Neural crest cell (in vitro differentiated cells): ENCODE measurements around the gene HDGFL2. TPM values are rescaled to one million over a fixed set of nuclear protein-coding genes. Genes with fewer than 3 reads are reported as not detected.
A peak's percentile ranks its signal among the peaks of the same experiment; 100 is the strongest.

Experiments
- DNase-seq: peaks from one replicate; pipeline ENCODE4 v3.0.0; 2021; ENCODE audit warnings: low read depth, mixed read lengths, low spot score
- H3K27ac Mint-ChIP-seq: one replicate; pipeline ENCODE4 v1.8.0; 2021; ENCODE audit warnings: mild to moderate bottlenecking, mixed read lengths; ENCODE audit not compliant: unreplicated experiment
- H3K27me3 Mint-ChIP-seq: 2 replicates; pipeline ENCODE4 v1.8.0; 2021; ENCODE audit warnings: low read depth, mild to moderate bottlenecking, mixed read lengths
- H3K36me3 Mint-ChIP-seq: 2 replicates; pipeline ENCODE4 v1.8.0; 2021; ENCODE audit warnings: low read depth, mild to moderate bottlenecking, mixed read lengths
- H3K4me1 Mint-ChIP-seq: 2 replicates; pipeline ENCODE4 v1.8.0; 2021; ENCODE audit warnings: mixed read lengths
- H3K4me3 Mint-ChIP-seq: one replicate; pipeline ENCODE4 v1.8.0; 2021; ENCODE audit warnings: mild to moderate bottlenecking, mixed read lengths
- H3K9me3 Mint-ChIP-seq: 2 replicates; pipeline ENCODE4 v1.8.0; 2021; ENCODE audit warnings: mixed read lengths
- microRNA-seq: library from miRNA; unstranded; fragments of <30 nt; microRNA quantifications from one replicate; pipeline ENCODE4, GENCODE V29; 2020
- total RNA-seq: library from RNA; stranded (reverse); gene quantifications from 2 replicates; pipeline ENCODE4 v1.2.1, GENCODE V29; 2021
- TF ChIP-seq, protein P1 (sequence below): fragments of 200-600 bp; sonication (generic); conservative IDR thresholded peaks from 2 replicates; pipeline ENCODE4 v1.5.0; 2021; ENCODE audit warnings: antibody characterized with exemption, mild to moderate bottlenecking

Gene HDGFL2
- total RNA-seq, 1 donor from 2014 or later = 110 TPM

DNA sequence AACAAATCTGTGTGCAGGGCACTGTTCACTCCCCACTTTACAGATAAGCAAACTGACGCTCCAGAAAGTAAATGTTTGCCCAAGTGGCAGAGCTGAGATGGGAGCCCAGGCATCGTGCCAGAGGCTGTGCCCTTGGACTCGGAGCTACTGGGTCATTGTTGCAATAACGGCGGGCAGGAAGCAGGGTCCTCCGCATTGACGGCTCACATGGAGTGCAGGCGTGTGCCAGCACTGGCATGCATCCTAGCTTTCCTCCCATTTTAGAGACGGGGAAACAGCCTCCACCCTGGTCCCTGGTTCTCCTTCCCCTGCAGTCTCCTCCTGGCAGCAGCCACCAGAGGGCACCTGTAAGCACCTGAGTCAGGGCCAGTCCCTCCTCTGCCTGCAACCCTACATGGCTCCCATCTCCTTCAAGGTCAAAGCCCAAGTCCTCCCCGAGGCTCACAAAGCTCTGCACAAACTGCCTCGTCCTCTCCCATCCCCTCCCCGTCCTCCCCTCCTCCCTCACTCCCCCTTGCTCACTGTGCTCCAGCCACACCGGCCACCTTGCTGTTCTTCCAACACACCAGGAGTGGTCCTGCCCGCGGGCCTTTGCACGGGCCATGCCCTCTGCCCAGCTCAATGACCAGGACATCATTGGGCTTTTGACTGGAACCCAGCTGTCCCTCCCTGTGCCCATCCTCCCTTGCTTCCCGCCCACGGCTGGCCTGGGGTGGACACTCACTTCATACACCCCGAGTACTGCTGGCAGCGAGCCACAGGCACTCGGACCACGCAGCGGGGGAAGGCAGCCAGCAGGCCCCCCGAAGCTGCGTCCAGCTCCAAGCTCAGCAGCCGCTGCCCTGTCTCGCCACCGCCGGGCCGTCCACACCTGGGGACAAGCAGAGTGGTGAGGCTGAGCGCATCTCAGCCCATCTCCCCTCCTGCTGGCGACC is 75.5 kb downstream of the HDGFL2 start:
- no peaks in the 10 kb centered on the region for H3K4me1 Mint-ChIP-seq
- H3K36me3 Mint-ChIP-seq = no peaks in the 10 kb centered on the region
- no peaks in the 10 kb centered on the region for H3K27me3 Mint-ChIP-seq
- no peaks in the 10 kb centered on the region for H3K9me3 Mint-ChIP-seq
- TF ChIP-seq, protein P1, sequence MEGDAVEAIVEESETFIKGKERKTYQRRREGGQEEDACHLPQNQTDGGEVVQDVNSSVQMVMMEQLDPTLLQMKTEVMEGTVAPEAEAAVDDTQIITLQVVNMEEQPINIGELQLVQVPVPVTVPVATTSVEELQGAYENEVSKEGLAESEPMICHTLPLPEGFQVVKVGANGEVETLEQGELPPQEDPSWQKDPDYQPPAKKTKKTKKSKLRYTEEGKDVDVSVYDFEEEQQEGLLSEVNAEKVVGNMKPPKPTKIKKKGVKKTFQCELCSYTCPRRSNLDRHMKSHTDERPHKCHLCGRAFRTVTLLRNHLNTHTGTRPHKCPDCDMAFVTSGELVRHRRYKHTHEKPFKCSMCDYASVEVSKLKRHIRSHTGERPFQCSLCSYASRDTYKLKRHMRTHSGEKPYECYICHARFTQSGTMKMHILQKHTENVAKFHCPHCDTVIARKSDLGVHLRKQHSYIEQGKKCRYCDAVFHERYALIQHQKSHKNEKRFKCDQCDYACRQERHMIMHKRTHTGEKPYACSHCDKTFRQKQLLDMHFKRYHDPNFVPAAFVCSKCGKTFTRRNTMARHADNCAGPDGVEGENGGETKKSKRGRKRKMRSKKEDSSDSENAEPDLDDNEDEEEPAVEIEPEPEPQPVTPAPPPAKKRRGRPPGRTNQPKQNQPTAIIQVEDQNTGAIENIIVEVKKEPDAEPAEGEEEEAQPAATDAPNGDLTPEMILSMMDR = peak; percentile 32
- no peak overlapping the region for H3K27ac Mint-ChIP-seq
- DNase-seq = no peak
- no peak overlapping the region for H3K4me3 Mint-ChIP-seq

- Mint-ChIP-seq H3K4me1 (no peaks in the 10 kb centered on the region), H3K27ac (no peak overlapping the region), H3K36me3 (peaks cover 5% of the 10 kb centered on the region), H3K27me3 (no peaks in the 10 kb centered on the region), H3K4me3 (no peak overlapping the region), H3K9me3 (peaks cover 5% of the 10 kb centered on the region)
- TF ChIP-seq, protein P1 = no peak
- no peak for DNase-seq
Observed at GRCh38 chr19:4548238-4548584, 76.1 kb downstream of the HDGFL2 start.

DNA sequence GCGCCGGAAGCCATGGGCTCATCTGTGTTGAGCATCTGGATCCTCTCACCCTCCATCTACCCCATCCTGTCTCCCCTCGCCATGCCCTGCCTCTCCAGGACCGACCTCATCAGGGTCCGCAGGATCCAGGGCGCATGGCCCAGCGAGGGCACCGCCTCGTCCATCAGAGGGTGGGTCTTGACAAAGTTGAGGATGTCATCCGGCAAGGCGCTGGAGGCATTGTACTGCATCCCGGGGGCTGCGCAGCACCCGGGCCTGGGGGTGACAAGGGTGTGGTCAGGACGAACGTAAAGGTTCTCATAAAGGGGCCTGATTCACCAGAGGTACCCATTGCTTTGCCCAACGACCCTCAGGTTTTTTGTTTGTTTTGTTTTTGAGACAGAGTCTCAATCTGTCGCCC is 77.9 kb downstream of the HDGFL2 start:
- Mint-ChIP-seq H3K36me3 (peaks cover 12% of the 10 kb centered on the region), H3K27me3 (no peaks in the 10 kb centered on the region), H3K4me3 (no peak overlapping the region), H3K4me1 (no peaks in the 10 kb centered on the region), H3K27ac (no peak overlapping the region), H3K9me3 (peaks cover 5% of the 10 kb centered on the region)
- TF ChIP-seq, protein P1 = no peak
- DNase-seq = no peak

DNA sequence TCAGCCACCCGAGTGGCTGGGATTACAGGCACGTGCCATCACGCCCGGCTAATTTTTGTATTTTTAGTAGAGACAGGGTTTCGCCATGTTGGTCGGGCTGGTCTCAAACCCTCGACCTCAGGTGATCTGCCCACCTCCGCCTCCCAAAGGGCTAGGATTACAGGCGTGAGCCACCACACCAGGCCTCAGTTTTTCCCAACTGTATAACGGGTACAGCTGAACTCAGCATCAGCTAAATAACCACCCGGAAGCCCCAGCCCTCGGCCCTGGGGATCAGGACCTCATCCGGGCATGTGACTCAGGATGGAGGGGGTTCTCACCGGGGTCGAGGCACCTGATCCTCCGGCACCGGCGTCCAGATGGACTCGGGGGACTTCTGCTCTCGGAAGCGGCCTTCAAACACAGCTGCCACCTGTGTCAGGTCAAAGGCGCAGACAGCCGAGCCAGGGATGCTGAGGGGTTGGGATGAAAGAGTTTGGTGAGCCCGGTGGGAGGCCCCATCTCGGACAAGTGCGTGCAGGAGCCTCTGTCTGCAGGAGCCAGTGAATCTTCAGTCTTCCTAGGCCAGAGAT is 78.5 kb downstream of the HDGFL2 start:
- TF ChIP-seq, protein P1 = no peak
- Mint-ChIP-seq H3K4me1 (no peaks in the 10 kb centered on the region), H3K27me3 (no peaks in the 10 kb centered on the region), H3K9me3 (peaks cover 5% of the 10 kb centered on the region), H3K36me3 (peaks cover 12% of the 10 kb centered on the region), H3K27ac (no peak overlapping the region), H3K4me3 (no peak overlapping the region)
- no peak for DNase-seq

Small RNAs within 50 kb of the gene (microRNA-seq; reads per million reads assigned to microRNA genes)
- gene MIR4746 = 45.6 reads per million, percentile 50 among the genes with 10 or more reads in this experiment

Other genes with a start within 250 kb of the HDGFL2 start
- not detected in 2 replicates for gene EBI3, start 242.8 kb upstream of the HDGFL2 start, total RNA-seq
- 22.9 and 24.9 TPM in 2 replicates for gene YJU2, start 225.2 kb upstream of the HDGFL2 start, total RNA-seq
- 2.7 and 4.5 TPM in 2 replicates for gene SHD, start 193.0 kb upstream of the HDGFL2 start, total RNA-seq
- not detected in 2 replicates for gene TMIGD2, start 169.9 kb upstream of the HDGFL2 start, total RNA-seq
- gene FSD1, start 167.7 kb upstream of the HDGFL2 start, total RNA-seq = 51.9 and 53.5 TPM in 2 replicates
- 4.1 and 5.0 TPM in 2 replicates for gene STAP2, start 133.5 kb upstream of the HDGFL2 start, total RNA-seq
- 45.3 and 45.6 TPM in 2 replicates for gene MPND, start 128.7 kb upstream of the HDGFL2 start, total RNA-seq
- gene SH3GL1, start 71.8 kb upstream of the HDGFL2 start, total RNA-seq = 85.9 and 95.3 TPM in 2 replicates
- gene CHAF1A, start 69.7 kb upstream of the HDGFL2 start, total RNA-seq = 117 and 120 TPM in 2 replicates
- gene UBXN6, start 14.5 kb upstream of the HDGFL2 start, total RNA-seq = 39.5 and 40.9 TPM in 2 replicates
- gene PLIN4, start 46.2 kb downstream of the HDGFL2 start, total RNA-seq = 0.30 and 0.47 TPM in 2 replicates
- 4.8 TPM in 2 replicates for gene PLIN5, start 62.9 kb downstream of the HDGFL2 start, total RNA-seq
- 0.09 TPM in 2 replicates for gene LRG1, start 67.7 kb downstream of the HDGFL2 start, total RNA-seq
- 21.7 and 25.3 TPM in 2 replicates for gene SEMA6B, start 87.4 kb downstream of the HDGFL2 start, total RNA-seq
- gene TNFAIP8L1, start 167.2 kb downstream of the HDGFL2 start, total RNA-seq = 7.0 and 8.0 TPM in 2 replicates
- gene MYDGF, start 198.0 kb downstream of the HDGFL2 start, total RNA-seq = 45.4 and 48.8 TPM in 2 replicates